Muscle layer of colon (tissue), 2 donors: Measurements from ENCODE around the gene CTU1.

Experiments
- H3K27ac ChIP-seq: one replicate; pipeline ENCODE4 v1.7.0; 2013; ENCODE audit warnings: low read depth, mild to moderate bottlenecking, low read length, moderate library complexity
- H3K27me3 ChIP-seq, 2 donors: one replicate each; pipeline ENCODE4 v1.7.0; 2013; ENCODE audit warnings: low read length in 2 of 2, mild to moderate bottlenecking in 2 of 2; ENCODE audit not compliant: insufficient read depth in 2 of 2, control insufficient read depth in 1 of 2
- H3K36me3 ChIP-seq: one replicate; pipeline ENCODE4 v1.7.0; 2013; ENCODE audit warnings: mild to moderate bottlenecking, low read length; ENCODE audit not compliant: insufficient read depth
- H3K4me1 ChIP-seq: one replicate; pipeline ENCODE4 v1.7.0; 2013; ENCODE audit warnings: mild to moderate bottlenecking, low read length; ENCODE audit not compliant: insufficient read depth
- H3K4me3 ChIP-seq, 2 donors: one replicate each; pipeline ENCODE4 v1.7.0; 2013; ENCODE audit warnings: low read length in 2 of 2, low read depth in 1 of 2, mild to moderate bottlenecking in 1 of 2, moderate library complexity in 1 of 2
- H3K9ac ChIP-seq: one replicate; pipeline ENCODE4 v1.7.0; 2013; ENCODE audit warnings: low read length
- H3K9me3 ChIP-seq: one replicate; pipeline ENCODE4 v1.7.0; 2013; ENCODE audit warnings: mild to moderate bottlenecking, low read length
- donor health status: abdominal sarcoma.
- donor health status: Adenocarcinoma of cecum.

The CTU1 gene

DNA sequence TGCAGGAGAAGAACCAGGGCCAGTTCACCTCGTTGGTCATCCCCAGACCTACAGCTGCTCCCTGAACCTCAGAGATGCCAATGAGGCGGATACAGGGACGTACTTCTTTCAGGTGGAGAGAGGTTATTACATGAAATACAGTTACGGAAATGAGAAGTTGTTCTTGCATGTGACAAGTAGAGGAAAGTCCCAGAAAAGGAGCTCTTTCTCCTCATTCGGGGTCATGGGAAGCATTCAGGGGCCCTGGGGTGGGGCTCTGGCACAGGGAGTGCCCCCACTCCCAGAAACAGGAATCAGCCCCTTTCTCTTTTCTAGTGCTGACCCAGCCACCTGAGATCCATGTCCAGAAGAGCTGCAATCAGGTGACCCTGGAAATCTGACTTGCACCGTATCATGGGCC is 12.0 kb upstream of the CTU1 start:
- no peak overlapping the region for H3K9ac ChIP-seq
- H3K4me1 ChIP-seq, result no peaks in the 10 kb centered on the region
- no peak overlapping the region for H3K4me3 ChIP-seq
- peaks cover 0 to 5% of the 10 kb centered on the region in 2 donors for H3K27me3 ChIP-seq
- no peaks in the 10 kb centered on the region for H3K36me3 ChIP-seq
- no peak overlapping the region for H3K27ac ChIP-seq
- no peaks in the 10 kb centered on the region for H3K9me3 ChIP-seq

DNA sequence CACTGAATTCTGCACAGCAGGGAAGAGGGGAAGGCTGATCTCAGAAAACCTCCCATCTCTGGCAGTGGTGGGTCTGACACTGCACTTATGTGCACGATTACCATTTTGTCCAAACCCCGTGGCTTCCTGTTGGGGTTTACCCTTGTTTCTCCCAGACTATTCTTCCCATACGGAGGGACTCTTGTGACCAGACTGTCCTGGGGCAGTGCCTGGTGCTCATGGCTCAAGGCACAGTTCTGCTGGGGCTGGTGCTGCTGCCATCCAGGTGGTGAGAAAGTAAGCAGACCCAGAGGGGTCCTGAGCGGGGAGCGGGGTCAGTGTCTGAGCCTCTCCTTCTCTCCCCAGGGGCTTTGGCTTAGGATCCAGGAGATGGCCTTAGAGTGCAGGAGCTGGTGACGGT is 11.4 kb upstream of the CTU1 start:
- no peak overlapping the region for H3K27ac ChIP-seq

DNA sequence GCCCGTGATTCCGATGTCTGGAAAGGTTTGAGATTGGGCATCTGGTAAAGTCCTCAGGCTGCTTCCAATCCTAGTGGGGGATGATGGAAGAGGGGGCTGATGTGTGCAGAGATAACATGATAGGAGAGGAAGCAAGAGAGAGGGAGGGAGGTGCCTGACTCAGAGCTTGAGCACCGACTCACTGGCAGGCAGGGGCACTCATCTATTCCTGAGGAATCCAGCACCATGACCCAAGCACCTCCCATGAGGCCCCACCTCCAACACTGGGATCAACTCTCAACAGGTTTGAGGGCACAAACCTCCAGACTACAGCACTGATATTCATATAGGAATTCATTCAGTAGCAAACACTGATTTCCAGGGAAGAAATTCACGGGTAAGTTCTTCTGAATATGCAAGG is 10.9 kb upstream of the CTU1 start:
- Histone ChIP-seq H3K9me3 (no peaks in the 10 kb centered on the region), H3K4me1 (no peaks in the 10 kb centered on the region), H3K36me3 (no peaks in the 10 kb centered on the region), H3K9ac (no peak overlapping the region), H3K27ac (no peak overlapping the region), H3K27me3 (peaks cover 0 to 2% of the 10 kb centered on the region in 2 donors), H3K4me3 (no peak overlapping the region)

More for the DNA sequence above, 11.4 kb upstream of the CTU1 start:
- H3K9ac ChIP-seq, result no peak overlapping the region
- H3K4me1 ChIP-seq, result no peaks in the 10 kb centered on the region
- no peak overlapping the region for H3K4me3 ChIP-seq
- no peaks in the 10 kb centered on the region for H3K36me3 ChIP-seq
- peaks cover 0 to 5% of the 10 kb centered on the region in 2 donors for H3K27me3 ChIP-seq
- no peaks in the 10 kb centered on the region for H3K9me3 ChIP-seq

DNA sequence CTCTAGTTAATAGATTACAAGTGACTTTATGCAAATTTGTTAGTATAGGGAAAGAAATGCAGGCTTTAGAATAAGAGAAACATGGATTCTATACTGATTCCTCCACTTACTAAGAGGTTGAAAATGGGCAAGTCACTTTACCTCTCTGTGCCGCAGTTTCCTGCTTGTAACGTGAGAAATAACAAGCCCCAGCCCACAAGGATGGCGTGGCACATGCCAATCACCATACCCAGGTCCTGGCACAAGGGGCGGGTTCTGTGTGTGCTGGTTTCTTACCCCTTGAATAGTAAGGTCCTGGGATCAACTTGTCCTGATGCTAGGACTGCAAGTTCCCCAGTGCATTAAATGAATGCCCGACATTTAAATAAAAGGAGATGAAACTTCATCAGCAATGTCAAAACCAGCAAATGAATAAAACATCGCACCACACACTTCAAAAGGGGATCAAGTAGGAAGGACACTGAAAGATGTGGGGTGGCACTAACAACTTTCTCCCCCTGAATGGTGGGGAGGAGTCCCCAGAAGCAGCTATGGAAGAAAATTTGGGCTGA is 8.6 kb upstream of the CTU1 start:
- no peaks in the 10 kb centered on the region for H3K4me1 ChIP-seq
- no peak overlapping the region for H3K4me3 ChIP-seq
- no peaks in the 10 kb centered on the region for H3K36me3 ChIP-seq
- H3K27me3 ChIP-seq, result no peaks in the 10 kb centered on the region
- H3K9me3 ChIP-seq, result no peaks in the 10 kb centered on the region
- H3K27ac ChIP-seq, result no peak overlapping the region
- H3K9ac ChIP-seq, result no peak overlapping the region

DNA sequence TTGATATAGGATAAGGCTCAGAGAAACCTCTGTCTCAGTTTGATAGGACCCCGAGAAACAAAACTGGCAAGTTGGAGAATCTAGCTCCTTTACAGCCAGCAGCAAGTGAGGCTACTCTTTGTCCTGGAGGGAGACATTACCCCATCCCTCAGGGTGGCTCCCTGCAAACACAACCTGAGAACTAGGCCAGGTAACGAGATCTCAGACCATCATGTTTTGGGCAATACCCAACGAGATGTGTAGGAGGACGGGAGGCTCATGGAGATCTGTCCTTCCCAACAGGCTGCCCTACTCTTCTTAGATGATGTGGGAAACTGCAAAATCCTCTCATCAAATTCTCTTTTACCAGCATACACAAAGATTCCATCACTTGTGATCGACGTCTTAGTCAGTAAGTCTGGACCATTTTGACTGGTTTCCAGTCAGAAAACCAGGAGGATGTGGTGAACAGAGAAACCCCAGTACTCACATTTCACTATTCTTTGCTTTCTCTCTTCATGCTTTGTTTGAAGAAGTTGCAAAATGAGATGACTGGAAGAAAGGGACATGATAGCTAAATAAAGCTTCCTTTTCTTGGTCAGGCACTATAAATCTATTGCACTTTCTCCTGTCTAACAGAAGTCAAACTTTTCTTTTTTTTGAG is 6.0 kb upstream of the CTU1 start:
- Histone ChIP-seq H3K9me3 (no peaks in the 10 kb centered on the region), H3K36me3 (no peaks in the 10 kb centered on the region), H3K4me1 (no peaks in the 10 kb centered on the region), H3K27me3 (no peaks in the 10 kb centered on the region), H3K9ac (no peak overlapping the region), H3K27ac (no peak overlapping the region), H3K4me3 (no peak overlapping the region)

DNA sequence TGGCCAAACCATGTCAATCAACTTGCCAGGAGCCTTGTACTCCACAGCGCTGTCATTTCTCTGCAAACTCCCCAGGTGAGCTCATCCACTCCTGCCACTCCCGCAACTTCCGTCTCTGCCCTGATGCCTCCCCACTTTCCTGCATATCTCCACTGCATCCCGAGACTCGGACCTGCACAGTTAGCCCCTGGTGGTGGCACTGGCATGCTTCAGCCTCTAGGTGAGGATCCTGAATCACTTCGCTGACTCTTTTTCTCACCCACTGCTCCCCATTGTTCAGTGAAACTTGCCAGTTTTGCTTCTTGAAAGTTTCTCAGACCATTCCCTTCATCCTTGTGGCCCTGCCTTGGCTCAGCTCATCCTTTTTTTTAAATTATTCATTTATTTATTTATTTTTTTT is 3.4 kb upstream of the CTU1 start:
- Histone ChIP-seq H3K9ac (no peak overlapping the region), H3K27ac (no peak overlapping the region), H3K4me1 (peaks cover 15% of the 10 kb centered on the region), H3K4me3 (no peak overlapping the region), H3K36me3 (no peaks in the 10 kb centered on the region), H3K27me3 (no peaks in the 10 kb centered on the region), H3K9me3 (no peaks in the 10 kb centered on the region)

DNA sequence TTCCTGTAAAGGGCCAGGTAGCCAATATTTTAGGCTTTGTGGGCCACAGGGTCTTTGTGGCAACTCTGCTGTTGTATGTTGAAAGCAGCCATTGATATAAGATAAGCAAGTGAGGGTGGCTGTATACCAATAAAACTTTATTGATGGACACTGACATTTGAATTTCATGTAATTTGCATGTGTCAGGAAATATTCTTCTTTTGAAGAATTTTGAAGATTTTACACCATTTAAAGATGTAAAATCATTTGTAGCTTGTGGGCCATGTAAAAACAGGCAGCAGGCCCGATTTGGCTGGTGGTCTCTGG is 2.4 kb upstream of the CTU1 start:
- H3K9ac ChIP-seq, result no peak overlapping the region
- H3K27ac ChIP-seq, result no peak overlapping the region
- H3K27me3 ChIP-seq, result no peaks in the 10 kb centered on the region
- H3K4me3 ChIP-seq, result no peak overlapping the region
- no peaks in the 10 kb centered on the region for H3K9me3 ChIP-seq
- peaks cover 15% of the 10 kb centered on the region for H3K4me1 ChIP-seq
- no peaks in the 10 kb centered on the region for H3K36me3 ChIP-seq

DNA sequence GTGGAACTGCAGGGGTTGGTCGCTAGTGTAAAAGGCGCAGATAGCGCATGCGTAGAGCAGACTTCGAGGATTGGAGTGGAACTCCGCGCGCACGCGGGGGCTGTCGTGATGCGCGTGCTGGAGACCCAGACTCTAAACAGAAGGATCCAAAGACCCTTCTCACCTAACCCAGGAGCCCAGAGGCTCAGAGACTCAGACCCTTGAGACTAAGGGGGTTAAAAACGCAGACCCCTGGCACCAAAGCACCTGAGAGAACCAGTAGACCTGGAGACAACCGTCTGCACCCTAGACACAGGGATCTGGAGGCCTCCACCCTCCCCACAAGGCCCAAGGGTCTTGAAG is 567 bp upstream of the CTU1 start:
- Histone ChIP-seq H3K27ac (peak overlapping the region; percentile 64), H3K27me3 (no peaks in the 10 kb centered on the region), H3K9me3 (no peaks in the 10 kb centered on the region), H3K4me1 (peaks cover 15% of the 10 kb centered on the region), H3K4me3 (peak overlapping the region; percentile 63 to 82), H3K9ac (peak overlapping the region; percentile 2), H3K36me3 (no peaks in the 10 kb centered on the region)

DNA sequence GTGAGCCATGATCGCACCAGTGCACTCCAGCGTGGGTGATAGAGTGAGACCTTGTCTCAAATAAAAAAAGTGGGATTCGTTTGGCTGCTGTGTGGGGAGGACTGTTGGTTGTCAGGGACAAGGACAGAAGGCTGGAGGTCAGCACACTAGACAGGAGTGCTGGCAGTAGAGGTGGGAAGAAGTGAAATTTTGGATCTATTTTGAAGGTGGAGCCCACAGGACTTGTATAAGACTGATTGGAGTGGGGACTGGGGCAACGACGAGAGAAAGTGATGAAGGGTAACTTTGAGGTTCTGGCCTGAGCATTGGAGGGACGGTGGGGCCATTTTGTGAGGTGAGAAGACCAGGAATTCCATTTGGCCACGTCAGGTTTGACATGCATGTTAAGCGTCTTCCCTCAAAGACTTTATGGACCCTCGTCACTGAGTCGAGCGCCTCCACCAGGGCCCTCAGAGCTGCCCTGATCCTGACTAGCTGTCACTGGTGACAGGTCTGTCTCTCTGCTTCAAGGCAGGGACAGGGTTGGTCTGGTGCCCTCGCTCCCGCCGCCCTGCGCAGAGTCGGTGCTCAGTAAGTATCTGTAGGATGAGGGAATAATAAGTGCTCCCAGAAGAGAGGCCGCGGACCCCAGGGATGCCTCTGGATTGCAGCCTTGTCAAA is 673 bp downstream of the CTU1 start:
- H3K27me3 ChIP-seq, result no peaks in the 10 kb centered on the region
- H3K36me3 ChIP-seq, result no peaks in the 10 kb centered on the region
- H3K9ac ChIP-seq, result peak overlapping the region; percentile 77
- peak overlapping the region; percentile 16 for H3K27ac ChIP-seq
- H3K4me1 ChIP-seq, result peaks cover 15% of the 10 kb centered on the region
- H3K4me3 ChIP-seq, result peak overlapping the region; percentile 63 to 82
- H3K9me3 ChIP-seq, result no peaks in the 10 kb centered on the region

DNA sequence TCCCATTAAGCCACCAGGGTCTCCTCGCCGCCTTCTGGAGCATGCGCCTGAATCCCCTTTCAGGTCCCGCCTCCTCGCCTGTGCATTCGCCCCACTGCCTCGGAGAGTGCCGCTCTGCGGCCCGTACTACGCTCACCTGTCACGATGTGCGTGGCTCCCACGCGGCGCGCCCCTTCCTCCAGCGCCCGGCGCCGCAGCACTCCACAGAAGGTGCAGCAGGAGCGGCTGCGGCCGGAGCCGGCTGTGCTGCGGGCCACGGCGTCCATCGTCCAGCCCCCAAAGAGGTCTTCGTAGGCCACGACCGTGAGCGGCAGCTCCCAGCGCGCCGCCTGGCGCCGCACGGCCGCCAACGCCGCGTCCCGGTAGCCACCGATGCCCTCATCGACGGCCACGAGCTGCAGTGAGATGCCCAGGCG is 4.3 kb downstream of the CTU1 start:
- H3K4me3 ChIP-seq, result no peak overlapping the region
- peaks cover 20% of the 10 kb centered on the region for H3K4me1 ChIP-seq
- H3K9ac ChIP-seq, result no peak overlapping the region
- no peaks in the 10 kb centered on the region for H3K36me3 ChIP-seq
- no peak overlapping the region for H3K27ac ChIP-seq
- H3K27me3 ChIP-seq, result no peaks in the 10 kb centered on the region
- H3K9me3 ChIP-seq, result no peaks in the 10 kb centered on the region

DNA sequence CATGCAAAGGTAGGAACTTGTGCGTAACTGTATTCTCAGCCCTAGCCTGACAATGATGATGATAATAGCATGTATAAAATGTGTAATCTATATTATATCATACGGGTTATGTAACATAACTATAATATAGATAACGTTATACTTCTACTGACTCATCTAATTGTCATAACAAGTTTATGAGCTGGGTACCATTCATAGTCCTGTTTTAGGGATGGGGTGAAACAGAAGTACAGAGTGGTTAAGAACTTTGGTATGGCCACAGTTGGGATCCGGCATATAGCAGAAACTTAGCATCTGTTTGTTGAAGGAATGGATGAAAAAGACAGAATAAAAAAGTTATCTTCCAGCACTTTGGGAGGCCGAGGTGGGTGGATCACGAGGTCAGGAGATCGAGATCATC is 5.2 kb downstream of the CTU1 start:
- H3K36me3 ChIP-seq, result no peaks in the 10 kb centered on the region
- H3K27me3 ChIP-seq, result no peaks in the 10 kb centered on the region
- no peaks in the 10 kb centered on the region for H3K9me3 ChIP-seq
- peak overlapping the region; percentile 6 for H3K9ac ChIP-seq
- H3K27ac ChIP-seq, result no peak overlapping the region
- no peak overlapping the region for H3K4me3 ChIP-seq
- H3K4me1 ChIP-seq, result peaks cover 18% of the 10 kb centered on the region
